NCI-H1105 treated with DMSO at 0.1 percent for 48 hours (cell line): Measurements from ENCODE around the gene SEC16B.
A peak's percentile ranks its signal among the peaks of the same experiment; 100 is the strongest.

ENCODE experiments used
- DNase-seq: peaks from one replicate; lab custom pipeline; 2025; lab: John Stamatoyannopoulos, UW

The SEC16B gene

DNA sequence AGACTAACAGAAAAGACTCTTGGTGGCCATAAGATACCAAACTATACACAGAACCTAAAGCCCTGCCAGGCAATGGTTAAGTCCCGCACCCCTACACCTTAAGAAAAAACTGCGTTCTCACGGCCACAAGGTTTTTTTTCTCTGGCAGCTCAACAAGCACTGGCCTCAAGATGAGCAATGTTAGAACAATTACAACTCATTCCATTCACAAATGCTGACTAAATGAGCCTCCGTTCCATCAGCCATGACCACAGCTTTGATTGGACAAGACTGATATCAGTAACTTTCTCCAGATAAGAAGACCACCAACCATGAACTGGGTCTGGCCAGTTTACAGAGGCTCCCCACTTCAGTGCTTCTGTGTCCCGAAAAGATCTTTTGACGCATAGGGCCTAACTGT lies 31.9 kb downstream of the SEC16B start:
- DNase-seq, result no peak

GRCh38 chr1:177937174-177937770 lies 32.6 kb downstream of the SEC16B start:
- DNase-seq, result no peak

GRCh38 chr1:177935638-177936415 lies 34.0 kb downstream of the SEC16B start:
- DNase-seq, result no peak

DNA sequence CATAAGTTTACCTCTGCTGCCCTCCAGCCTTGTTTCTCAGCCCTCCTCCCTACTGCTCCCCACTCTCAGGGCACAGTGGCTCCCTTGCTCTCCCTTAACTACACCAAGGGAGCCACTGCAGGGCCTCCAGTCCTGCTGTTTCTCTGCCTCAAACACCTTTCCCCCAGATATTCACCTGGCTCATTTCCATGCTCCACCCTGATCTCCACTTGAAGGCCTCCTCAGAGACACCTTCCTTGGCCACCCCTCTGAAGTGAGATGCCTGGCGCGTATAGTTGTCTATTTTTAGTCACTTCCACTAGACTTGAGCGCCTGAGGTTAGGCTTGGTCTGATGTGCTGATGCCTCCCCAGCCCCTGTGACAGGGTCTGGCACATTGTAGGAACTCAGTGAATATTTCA lies 34.9 kb downstream of the SEC16B start:
- no peak for DNase-seq

DNA sequence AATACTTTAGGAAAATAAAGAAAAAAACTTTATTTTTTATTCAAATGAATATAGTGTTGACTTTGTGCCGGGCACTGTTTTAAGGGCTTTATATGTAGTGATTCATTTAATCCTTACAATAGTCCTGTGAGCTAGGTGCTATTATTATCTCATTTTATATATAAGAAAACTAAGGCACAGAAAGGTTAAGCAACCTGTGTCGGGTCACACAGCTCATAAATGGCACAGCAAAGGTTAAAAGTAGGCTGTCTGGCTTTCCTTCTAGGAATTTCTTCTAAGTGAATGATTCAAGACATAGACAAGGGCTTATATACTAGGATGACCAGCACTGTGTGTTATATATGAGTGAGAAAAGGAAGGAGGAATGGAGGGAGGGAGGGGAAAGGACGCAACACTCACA lies 35.4 kb downstream of the SEC16B start:
- DNase-seq, result no peak

DNA sequence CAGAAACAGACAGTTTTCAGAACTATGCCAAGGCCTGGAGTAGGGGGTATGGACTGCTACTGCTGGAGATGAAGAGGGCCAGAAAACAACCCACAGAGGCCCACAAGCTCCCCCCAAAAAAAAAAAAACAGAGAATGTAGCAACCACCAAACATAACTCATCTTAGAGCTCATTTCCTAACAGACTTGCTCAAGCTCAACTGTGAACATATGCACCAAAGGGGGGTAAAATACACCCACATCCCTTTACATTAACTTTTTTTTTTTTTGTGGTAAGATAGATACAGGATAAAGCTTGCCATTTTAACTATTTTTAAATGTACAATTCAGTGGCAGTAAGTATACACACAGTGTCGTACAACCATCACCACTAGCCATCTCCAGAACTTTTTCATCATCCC lies 36.0 kb downstream of the SEC16B start:
- no peak for DNase-seq

DNA sequence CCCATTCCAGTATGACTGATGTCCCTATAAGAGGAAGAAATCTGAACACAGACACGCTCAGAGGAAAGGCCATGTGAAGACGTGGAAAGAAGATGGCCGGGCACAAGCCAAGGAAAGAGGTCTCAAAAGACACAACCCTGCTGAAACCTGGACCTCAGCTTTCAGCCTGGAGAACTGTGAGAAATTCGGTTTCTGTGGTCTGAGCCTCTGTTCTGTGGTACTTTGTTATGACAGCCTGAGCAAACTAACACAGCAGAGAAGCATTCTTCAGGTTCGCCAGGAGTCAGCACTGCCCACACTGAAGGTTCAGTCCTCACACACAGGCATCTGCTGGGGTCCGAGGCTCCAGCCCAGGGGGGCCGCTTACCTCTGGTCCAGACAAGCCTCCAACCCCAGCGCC lies 37.7 kb downstream of the SEC16B start:
- no peak for DNase-seq

- no peak for DNase-seq
These were observed 40.9 kb downstream of the SEC16B start for GRCh38 chr1:177928952-177929351.

DNA sequence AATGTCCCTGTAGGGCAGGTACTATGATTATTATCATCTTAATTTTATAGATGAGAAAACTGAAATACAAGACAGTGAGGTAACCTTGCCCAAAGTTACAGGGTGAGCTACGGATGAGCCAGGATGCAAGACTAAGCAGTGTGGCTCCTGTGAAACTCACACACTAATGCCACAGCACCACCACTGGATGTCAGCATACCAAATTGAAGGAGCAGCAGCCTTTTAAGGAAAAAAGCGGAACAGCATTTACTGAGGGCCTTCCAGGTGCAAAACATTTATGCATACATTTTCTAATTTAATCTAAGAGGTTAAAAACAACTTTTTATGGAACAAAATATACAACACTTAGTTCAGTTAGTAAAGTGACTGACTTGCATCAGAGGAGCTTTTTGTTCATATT lies 41.7 kb downstream of the SEC16B start:
- DNase-seq, result no peak

DNA sequence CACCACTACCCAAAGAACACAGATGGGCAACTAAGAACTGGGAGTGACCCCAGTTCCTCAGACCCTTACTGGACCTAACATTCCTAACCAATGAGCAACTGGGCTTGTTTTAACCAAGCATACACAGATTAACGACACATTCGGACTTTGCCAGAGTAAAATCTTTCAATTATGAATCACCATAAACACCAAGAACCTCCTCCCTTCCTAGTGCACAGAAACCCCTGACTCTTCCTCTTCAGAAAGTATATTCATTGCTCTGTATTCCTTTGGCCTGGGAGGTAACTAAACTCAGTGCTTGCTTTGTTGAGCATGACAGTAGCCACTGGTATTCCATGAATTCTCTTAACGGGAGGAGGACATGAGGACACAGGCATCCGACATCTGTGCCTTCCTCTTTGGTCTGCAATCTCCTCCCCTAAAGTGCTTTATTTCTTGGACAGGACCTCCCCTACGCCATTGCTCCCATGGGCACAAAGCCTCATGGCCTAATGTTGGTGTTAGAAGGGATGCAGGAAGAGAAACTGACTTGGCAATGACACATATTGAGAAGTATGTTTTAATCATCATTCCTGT lies 42.7 kb downstream of the SEC16B start:
- DNase-seq, result no peak

DNA sequence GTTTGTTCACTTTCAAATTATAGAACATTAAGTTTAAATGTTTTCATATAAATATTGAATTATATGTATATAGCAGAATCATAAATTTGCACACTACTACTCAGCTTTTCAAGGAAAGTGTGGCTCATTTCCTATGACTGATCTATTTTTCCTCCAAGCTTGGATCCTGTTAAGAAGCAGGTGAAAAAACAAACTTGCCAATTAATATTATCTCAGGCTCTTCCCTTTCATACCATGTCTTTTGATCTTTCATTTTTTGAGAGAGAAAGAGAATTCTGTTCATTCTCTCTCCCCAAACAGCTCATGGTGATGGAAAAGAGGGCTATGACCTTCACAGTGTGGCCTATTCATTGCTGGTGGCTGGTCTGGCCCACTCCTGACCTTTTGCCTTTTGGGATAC lies 43.7 kb downstream of the SEC16B start:
- DNase-seq, result no peak

- DNase-seq, result no peak
These were observed 44.9 kb downstream of the SEC16B start for GRCh38 chr1:177925006-177925405.

DNA sequence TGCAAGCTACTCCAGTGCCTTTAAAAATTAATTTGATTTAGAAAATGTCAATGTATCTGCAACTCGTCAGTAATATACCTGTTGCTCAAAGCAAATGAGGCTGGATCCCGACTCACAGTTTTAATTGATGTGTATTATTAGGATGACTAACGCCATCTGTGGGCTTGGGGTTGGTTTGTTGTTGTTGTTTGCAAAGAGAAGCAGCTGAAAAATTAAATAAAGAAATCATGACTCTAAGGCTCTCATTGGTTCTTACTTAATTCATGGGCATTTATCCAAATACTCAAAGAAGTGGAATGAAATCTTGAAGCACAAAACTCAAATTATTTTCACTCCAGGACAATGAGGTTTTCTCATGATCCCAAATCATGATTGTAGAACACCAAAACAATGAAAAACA lies 46.4 kb downstream of the SEC16B start:
- DNase-seq, result no peak

DNA sequence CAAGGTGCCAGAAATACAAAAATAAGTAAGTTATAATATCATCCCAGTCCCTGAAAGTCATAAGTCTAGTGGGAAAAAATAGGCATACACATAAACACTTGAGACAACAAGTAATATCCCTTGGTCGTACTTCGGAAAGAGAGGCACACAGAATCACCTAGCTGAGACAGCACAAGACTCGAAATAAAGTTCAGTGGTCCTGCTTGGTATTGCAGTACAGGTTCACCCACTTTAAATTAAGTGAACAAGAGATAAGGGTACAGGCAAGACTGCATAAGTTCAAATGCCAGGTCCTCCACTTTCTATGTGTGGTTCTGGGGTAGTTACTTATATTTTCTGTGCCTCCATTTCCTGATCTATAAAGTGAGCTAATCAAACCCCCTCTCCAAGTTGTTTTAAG lies 47.6 kb downstream of the SEC16B start:
- DNase-seq, result no peak

DNA sequence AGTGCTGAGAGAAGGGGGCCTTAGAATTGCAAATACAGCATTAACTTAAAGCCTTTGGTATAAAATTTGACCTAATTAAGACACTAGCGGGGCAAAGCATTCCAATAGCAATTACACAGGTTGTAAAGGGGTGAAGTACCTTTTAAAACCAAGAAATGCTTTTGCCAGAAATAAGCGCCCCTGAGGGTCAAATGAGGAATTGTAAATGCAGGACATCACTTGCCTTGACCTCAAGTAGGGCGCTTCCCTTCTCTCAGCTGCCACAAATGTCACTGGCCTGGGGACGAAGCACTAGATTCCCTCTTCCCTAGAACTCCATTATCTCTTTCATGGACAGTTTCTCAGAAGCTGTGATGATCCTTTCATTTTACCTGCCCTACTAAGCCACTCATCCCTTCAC lies 48.3 kb downstream of the SEC16B start:
- no peak for DNase-seq

DNA sequence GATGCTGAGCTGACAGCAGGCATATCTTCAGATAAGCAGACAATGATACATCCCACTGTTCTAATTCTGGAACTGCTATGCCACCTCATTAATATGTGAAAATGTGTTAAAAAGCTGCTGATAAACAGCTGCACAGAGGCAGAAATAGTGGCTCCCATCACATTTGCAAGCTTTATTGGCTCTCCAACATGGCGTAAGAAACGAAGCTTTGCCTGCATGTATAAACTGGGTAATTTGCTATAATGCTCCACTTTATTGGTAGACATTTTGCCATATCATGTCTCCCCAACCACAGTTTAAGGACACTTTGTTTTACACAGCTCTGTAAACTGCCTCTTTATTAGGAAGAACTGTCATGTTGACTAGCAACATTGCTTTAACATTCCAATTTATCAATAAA lies 49.8 kb downstream of the SEC16B start:
- DNase-seq, result no peak

- no peak for DNase-seq
These were observed 54.2 kb downstream of the SEC16B start for GRCh38 chr1:177915641-177916040.

GRCh38 chr1:177914603-177915002 lies 55.3 kb downstream of the SEC16B start:
- no peak for DNase-seq

DNA sequence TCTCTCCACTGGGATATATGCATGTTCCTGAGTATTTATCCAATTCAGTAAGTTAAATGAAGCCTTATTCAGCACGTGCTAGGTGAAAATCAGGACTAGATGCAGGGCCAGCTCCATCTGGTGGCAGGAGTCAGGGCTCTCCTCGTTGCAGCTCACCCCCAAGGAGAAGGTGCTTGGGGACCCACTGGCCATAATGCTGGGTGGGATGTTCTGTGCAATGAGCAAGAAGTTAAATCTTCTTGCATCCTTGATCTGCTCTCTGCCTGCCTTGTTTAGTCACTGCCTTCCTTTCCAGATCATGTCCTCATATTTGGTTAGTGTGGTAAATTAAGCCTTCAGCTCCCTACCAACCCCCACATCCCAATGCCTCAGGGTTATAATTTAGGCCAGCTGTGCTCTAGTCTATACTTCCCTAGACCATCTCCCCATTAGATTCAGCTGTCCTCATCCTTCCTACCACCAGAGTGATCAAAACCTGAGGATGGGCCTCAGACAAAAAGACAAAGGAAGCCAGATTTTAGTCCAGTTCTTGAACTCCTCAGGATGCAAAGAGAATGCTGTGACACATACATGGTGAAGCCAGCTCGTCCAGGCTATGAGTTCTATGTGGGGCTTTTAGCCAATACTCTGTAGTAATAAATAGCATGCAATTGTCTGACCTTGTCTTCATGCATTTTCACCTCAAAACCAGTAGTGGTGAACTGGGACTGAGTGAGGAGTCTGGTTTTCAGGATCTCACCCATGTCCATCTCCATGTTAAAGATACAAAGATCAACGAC lies 55.9 kb downstream of the SEC16B start:
- DNase-seq, result peak; percentile 18

DNA sequence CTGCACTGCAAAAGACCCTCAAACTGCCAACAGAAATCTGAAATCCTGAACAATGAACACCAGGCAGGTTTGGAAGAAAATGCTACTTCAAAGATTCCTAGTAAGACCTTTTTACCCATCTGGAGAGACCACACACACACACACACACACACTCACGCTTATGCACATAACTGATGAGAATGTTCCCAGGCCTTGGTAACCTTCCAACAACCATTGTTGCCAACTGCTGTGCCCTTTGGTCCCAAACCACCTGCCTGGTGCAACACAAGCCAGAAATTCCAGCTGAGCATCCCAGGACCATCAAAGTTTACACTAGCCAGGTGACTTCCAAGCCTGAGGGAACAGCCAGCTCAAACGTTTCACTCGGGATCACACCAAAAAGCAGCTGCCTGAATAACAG lies 56.9 kb downstream of the SEC16B start:
- DNase-seq, result peak; percentile 28

DNA sequence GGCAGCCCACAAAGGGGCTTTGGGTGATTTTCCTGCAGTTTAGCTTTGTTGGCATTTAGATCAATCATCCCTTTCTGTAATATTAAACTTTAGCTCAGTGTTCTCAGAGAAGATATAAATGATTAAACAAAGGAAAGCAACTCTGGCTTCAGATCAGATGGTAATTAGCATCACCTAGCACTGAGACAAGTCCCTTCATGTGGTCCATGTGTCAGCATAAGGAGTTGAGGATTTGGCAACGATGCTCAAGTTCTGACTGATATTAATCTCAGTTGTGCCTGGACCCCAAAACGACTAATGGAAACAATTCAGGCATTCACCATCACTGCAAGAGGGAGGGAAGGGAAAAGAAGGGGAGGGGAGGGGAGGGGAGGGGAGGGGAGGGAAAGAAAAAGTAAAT lies 60.4 kb downstream of the SEC16B start:
- DNase-seq, result peak; percentile 44

DNA sequence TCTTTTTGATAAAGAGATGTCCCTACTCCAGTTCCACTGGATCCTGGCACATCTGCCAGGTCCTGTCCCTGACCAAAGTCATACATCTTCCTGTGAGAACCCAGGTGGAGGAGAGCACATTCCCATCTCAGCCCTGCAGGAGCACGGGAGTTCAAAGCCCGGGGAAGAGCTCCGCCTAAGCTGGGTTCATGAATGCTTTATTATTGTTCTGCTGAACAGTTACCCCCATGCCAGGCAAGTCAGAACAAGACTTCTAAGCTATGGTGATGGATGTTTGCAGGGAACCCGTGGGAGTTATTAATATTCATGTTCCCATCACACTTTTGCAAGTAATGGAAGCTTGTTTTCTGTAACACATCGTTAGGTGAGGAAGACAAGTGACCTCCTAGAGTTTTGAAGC lies 62.9 kb downstream of the SEC16B start:
- peak; percentile 12 for DNase-seq

DNA sequence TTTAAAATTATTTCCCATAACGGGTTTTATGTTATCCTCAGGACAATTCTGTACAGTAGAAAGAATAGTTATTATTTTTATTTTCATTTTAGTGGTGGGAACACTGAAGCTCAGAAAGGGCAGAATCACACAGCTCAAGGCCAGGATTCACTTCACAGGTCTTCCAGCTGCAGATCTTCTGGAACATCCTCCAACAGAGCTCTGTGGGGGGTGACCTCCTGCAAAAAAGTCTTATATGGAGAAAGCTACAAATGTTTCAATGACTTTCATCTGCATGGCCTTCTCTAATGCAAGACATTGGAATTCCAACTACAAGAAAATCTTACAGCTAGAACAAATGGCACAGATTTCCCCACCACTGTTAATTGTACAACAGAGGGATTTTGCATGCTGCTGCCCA lies 64.2 kb downstream of the SEC16B start:
- DNase-seq, result no peak
